Karpas-422 (cell line): ENCODE results near the gene CASS4. TPM values are rescaled to one million over a fixed set of nuclear protein-coding genes. Genes with fewer than 3 reads are reported as not detected.

Source experiments
- small RNA-seq: library from RNA; depleted of rRNA; stranded (forward); fragments of <200 nt; gene quantifications from one replicate; pipeline ENCODE3, GENCODE V24; 2014
- total RNA-seq: library from RNA; depleted of rRNA; stranded (reverse); fragments of >200 nt; shearing (Covaris generic); gene quantifications from 2 replicates; pipeline ENCODE4 v1.2.3, GENCODE V29; 2014; ENCODE audit warnings: low replicate concordance; rRNA removed

Gene CASS4
- total RNA-seq, 1 experiment from 2014 or later = not detected

Small RNA genes lying within 50 kb of the gene (small RNA-seq; reads per million reads assigned to genes)
- gene RPL39P = not detected

Other genes with a start within 250 kb of the CASS4 start
- gene MC3R, start 163.5 kb upstream of the CASS4 start, total RNA-seq = not detected in 2 replicates
- gene FAM210B, start 53.3 kb upstream of the CASS4 start, total RNA-seq = not detected in 2 replicates
- gene AURKA, start 20.0 kb upstream of the CASS4 start, total RNA-seq = 46.8 and 53.8 TPM in 2 replicates
- 41.5 and 75.2 TPM in 2 replicates for gene CSTF1, start 19.6 kb upstream of the CASS4 start, total RNA-seq
- gene RTF2, start 56.4 kb downstream of the CASS4 start, total RNA-seq = 43.3 and 46.0 TPM in 2 replicates
- gene FAM209A, start 112.5 kb downstream of the CASS4 start, total RNA-seq = 0.25 TPM in 1 of 2 replicates, not detected in the other
- 0.60 TPM in 1 of 2 replicates, not detected in the other for gene FAM209B, start 121.0 kb downstream of the CASS4 start, total RNA-seq
- gene TFAP2C, start 217.0 kb downstream of the CASS4 start, total RNA-seq = not detected in 2 replicates